MM.1S (cell line): ENCODE measurements around the gene PLXND1.

Source experiments
- EZH2 ChIP-seq: fragments of 300-600 bp; sonication (generic); optimal IDR thresholded peaks from 2 replicates; pipeline ENCODE3; 2017; ENCODE audit warnings: low read depth, mild to moderate bottlenecking, antibody characterized with exemption, low read length, mixed read lengths
- TF ChIP-seq, protein P1 (sequence below): fragments of 300-600 bp; sonication (generic); IDR thresholded peaks from 2 replicates; pipeline ENCODE4 v1.5.1; 2016; ENCODE audit warnings: antibody characterized with exemption, low read length, mixed read lengths

DNA sequence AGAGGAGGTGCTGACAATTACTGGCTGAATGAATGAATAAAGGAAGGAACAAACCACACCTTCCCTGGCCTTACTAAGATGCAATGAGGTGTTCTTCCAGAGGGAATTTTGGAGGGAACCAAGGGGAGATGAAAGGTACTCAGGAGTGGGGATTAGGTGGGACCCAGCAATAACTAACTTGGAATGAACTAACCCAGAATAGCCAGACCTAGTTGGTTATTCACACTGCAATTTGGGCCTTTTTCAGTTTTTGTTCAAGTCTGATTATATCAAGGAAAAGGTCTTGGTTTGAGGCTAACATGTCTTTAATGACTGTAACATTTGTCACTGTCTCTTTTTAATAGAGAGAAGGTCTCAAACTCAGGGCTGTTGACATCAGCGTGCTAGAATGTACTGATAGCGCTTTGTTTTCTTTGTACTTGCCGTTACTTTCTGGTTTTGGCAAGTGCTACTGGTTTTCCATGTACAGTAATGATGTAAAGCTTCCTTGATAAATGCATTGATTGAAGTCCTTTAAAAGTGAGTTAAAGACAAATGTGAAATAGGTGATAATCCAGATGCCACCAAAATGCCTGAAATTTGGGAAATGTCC is 3.2 kb upstream of the PLXND1 start:
- TF ChIP-seq EZH2, result no peak
- TF ChIP-seq, protein P1, sequence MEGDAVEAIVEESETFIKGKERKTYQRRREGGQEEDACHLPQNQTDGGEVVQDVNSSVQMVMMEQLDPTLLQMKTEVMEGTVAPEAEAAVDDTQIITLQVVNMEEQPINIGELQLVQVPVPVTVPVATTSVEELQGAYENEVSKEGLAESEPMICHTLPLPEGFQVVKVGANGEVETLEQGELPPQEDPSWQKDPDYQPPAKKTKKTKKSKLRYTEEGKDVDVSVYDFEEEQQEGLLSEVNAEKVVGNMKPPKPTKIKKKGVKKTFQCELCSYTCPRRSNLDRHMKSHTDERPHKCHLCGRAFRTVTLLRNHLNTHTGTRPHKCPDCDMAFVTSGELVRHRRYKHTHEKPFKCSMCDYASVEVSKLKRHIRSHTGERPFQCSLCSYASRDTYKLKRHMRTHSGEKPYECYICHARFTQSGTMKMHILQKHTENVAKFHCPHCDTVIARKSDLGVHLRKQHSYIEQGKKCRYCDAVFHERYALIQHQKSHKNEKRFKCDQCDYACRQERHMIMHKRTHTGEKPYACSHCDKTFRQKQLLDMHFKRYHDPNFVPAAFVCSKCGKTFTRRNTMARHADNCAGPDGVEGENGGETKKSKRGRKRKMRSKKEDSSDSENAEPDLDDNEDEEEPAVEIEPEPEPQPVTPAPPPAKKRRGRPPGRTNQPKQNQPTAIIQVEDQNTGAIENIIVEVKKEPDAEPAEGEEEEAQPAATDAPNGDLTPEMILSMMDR, result no peak
